ENCODE measurements around the gene U2AF2. TPM values are rescaled to one million over a fixed set of nuclear protein-coding genes. Genes with fewer than 3 reads are reported as not detected.

U2AF2 gene
- polyA plus RNA-seq, result 100 to 1,000 TPM; 110 to 120 TPM

GRCh38 chr19:55654868-55655647 lies at the start of gene U2AF2:
Gene U2AF2, plus strand, starts transcription at chr19:55655035. Its CDS starts 70 bp downstream, at chr19:55655105.
- Histone ChIP-seq H3K4me1 (ENCODE audit: control insufficient read depth in 2 of 2, insufficient read depth in 2 of 2, low read length in 1 of 2) (peaks cover 9 to 19% of the 10 kb centered on the region in 2 donors), H3K9me3 (ENCODE audit: control insufficient read depth in 2 of 2, insufficient read depth in 1 of 2, low read depth in 1 of 2, low read length in 1 of 2) (no peaks in the 10 kb centered on the region), H3K4me3 (ENCODE audit: low read depth in 1 of 2, low read length in 2 of 2) (peak within 1 kb of the TSS; percentile 85 to 90), H3K27ac (ENCODE audit: low read depth in 2 of 2, low read length in 1 of 2) (peak within 1 kb of the TSS; percentile 98 to 99), H3K27me3 (ENCODE audit: control insufficient read depth in 1 of 2, insufficient read depth in 2 of 2, low read length in 2 of 2) (no peaks in the 10 kb centered on the region), H3K36me3 (ENCODE audit: control insufficient read depth in 2 of 2, insufficient read depth in 2 of 2, low read length in 1 of 2) (peaks cover 0 to 8% of the 10 kb centered on the region in 2 donors)
- WGBS, 2 donors, result 0 to 1% methylated on average over 75 to 95 of the region's 95 CpGs

GRCh38 chr19:55605207-55605636 lies 49.6 kb upstream of the U2AF2 start:
- H3K27ac ChIP-seq (ENCODE audit: low read depth in 2 of 2, low read length in 1 of 2), result peak overlapping the region; percentile 90 to 96
- peaks cover 0 to 9% of the 10 kb centered on the region in 2 donors for H3K4me1 ChIP-seq (ENCODE audit: control insufficient read depth in 2 of 2, insufficient read depth in 2 of 2, low read length in 1 of 2)
- no peaks in the 10 kb centered on the region for H3K27me3 ChIP-seq (ENCODE audit: control insufficient read depth in 1 of 2, insufficient read depth in 2 of 2, low read length in 2 of 2)
- peaks cover 0 to 10% of the 10 kb centered on the region in 2 donors for H3K36me3 ChIP-seq (ENCODE audit: control insufficient read depth in 2 of 2, insufficient read depth in 2 of 2, low read length in 1 of 2)
- WGBS, 2 donors, result 0% methylated on average over 35 to 43 of the region's 43 CpGs
- peak overlapping the region; percentile 69 to 75 for H3K4me3 ChIP-seq (ENCODE audit: low read depth in 1 of 2, low read length in 2 of 2)
- no peaks in the 10 kb centered on the region for H3K9me3 ChIP-seq (ENCODE audit: control insufficient read depth in 2 of 2, insufficient read depth in 1 of 2, low read depth in 1 of 2, low read length in 1 of 2)

GRCh38 chr19:55605637-55606470 lies 49.0 kb upstream of the U2AF2 start, which contains the start of gene ZNF865:
Gene ZNF865, plus strand, starts transcription at chr19:55605647. Its CDS starts 7,972 bp downstream, at chr19:55613619.
- Histone ChIP-seq H3K36me3 (ENCODE audit: control insufficient read depth in 2 of 2, insufficient read depth in 2 of 2, low read length in 1 of 2) (peaks cover 0 to 10% of the 10 kb centered on the region in 2 donors), H3K27ac (ENCODE audit: low read depth in 2 of 2, low read length in 1 of 2) (peak within 1 kb of the TSS; percentile 90 to 96), H3K4me1 (ENCODE audit: control insufficient read depth in 2 of 2, insufficient read depth in 2 of 2, low read length in 1 of 2) (peaks cover 0 to 9% of the 10 kb centered on the region in 2 donors), H3K9me3 (ENCODE audit: control insufficient read depth in 2 of 2, insufficient read depth in 1 of 2, low read depth in 1 of 2, low read length in 1 of 2) (no peaks in the 10 kb centered on the region), H3K27me3 (ENCODE audit: control insufficient read depth in 1 of 2, insufficient read depth in 2 of 2, low read length in 2 of 2) (no peaks in the 10 kb centered on the region), H3K4me3 (ENCODE audit: low read depth in 1 of 2, low read length in 2 of 2) (peak within 1 kb of the TSS; percentile 69 to 75)
- WGBS, 2 donors, result 1% methylated on average over 23 to 44 of the region's 44 CpGs

GRCh38 chr19:55606471-55606787 lies 48.4 kb upstream of the U2AF2 start:
- Histone ChIP-seq H3K4me1 (ENCODE audit: control insufficient read depth in 2 of 2, insufficient read depth in 2 of 2, low read length in 1 of 2) (peaks cover under 1 to 7% of the 10 kb centered on the region in 2 donors), H3K27me3 (ENCODE audit: control insufficient read depth in 1 of 2, insufficient read depth in 2 of 2, low read length in 2 of 2) (no peaks in the 10 kb centered on the region), H3K9me3 (ENCODE audit: control insufficient read depth in 2 of 2, insufficient read depth in 1 of 2, low read depth in 1 of 2, low read length in 1 of 2) (no peaks in the 10 kb centered on the region), H3K27ac (ENCODE audit: low read depth in 2 of 2, low read length in 1 of 2) (peak overlapping the region; percentile 36 to 96), H3K4me3 (ENCODE audit: low read depth in 1 of 2, low read length in 2 of 2) (peak overlapping the region; percentile 69 to 75), H3K36me3 (ENCODE audit: control insufficient read depth in 2 of 2, insufficient read depth in 2 of 2, low read length in 1 of 2) (peaks cover 0 to 10% of the 10 kb centered on the region in 2 donors)
- 19 to 22% methylated on average over 12 of the region's 12 CpGs for WGBS, 2 donors

GRCh38 chr19:55606817-55607216 lies 48.0 kb upstream of the U2AF2 start:
- peaks cover 0 to 10% of the 10 kb centered on the region in 2 donors for H3K36me3 ChIP-seq (ENCODE audit: control insufficient read depth in 2 of 2, insufficient read depth in 2 of 2, low read length in 1 of 2)
- peak overlapping the region in 1 of 2 donors; percentile 69 for H3K4me3 ChIP-seq (ENCODE audit: low read depth in 1 of 2, low read length in 2 of 2)
- peak overlapping the region; percentile 36 to 96 for H3K27ac ChIP-seq (ENCODE audit: low read depth in 2 of 2, low read length in 1 of 2)
- H3K4me1 ChIP-seq (ENCODE audit: control insufficient read depth in 2 of 2, insufficient read depth in 2 of 2, low read length in 1 of 2), result peaks cover 3 to 7% of the 10 kb centered on the region in 2 donors
- no peaks in the 10 kb centered on the region for H3K27me3 ChIP-seq (ENCODE audit: control insufficient read depth in 1 of 2, insufficient read depth in 2 of 2, low read length in 2 of 2)
- 68 to 71% methylated on average over 9 of the region's 9 CpGs for WGBS, 2 donors
- H3K9me3 ChIP-seq (ENCODE audit: control insufficient read depth in 2 of 2, insufficient read depth in 1 of 2, low read depth in 1 of 2, low read length in 1 of 2), result no peaks in the 10 kb centered on the region

GRCh38 chr19:55609326-55609725 lies 45.5 kb upstream of the U2AF2 start:
- H3K27ac ChIP-seq (ENCODE audit: low read depth in 2 of 2, low read length in 1 of 2), result no peak overlapping the region
- WGBS, 2 donors, result 93% methylated on average over 5 of the region's 5 CpGs
- H3K4me3 ChIP-seq (ENCODE audit: low read depth in 1 of 2, low read length in 2 of 2), result no peak overlapping the region
- no peaks in the 10 kb centered on the region for H3K9me3 ChIP-seq (ENCODE audit: control insufficient read depth in 2 of 2, insufficient read depth in 1 of 2, low read depth in 1 of 2, low read length in 1 of 2)
- peaks cover 3 to 7% of the 10 kb centered on the region in 2 donors for H3K4me1 ChIP-seq (ENCODE audit: control insufficient read depth in 2 of 2, insufficient read depth in 2 of 2, low read length in 1 of 2)
- H3K36me3 ChIP-seq (ENCODE audit: control insufficient read depth in 2 of 2, insufficient read depth in 2 of 2, low read length in 1 of 2), result peaks cover 0 to 3% of the 10 kb centered on the region in 2 donors
- no peaks in the 10 kb centered on the region for H3K27me3 ChIP-seq (ENCODE audit: control insufficient read depth in 1 of 2, insufficient read depth in 2 of 2, low read length in 2 of 2)

- Histone ChIP-seq H3K36me3 (ENCODE audit: control insufficient read depth in 2 of 2, insufficient read depth in 2 of 2, low read length in 1 of 2) (peaks cover 0 to 19% of the 10 kb centered on the region in 2 donors), H3K27ac (ENCODE audit: low read depth in 2 of 2, low read length in 1 of 2) (no peak overlapping the region)
- WGBS, 2 donors, result 74 to 75% methylated on average over 15 of the region's 15 CpGs
Observed at GRCh38 chr19:55611300-55611982, 43.4 kb upstream of the U2AF2 start.

GRCh38 chr19:55611983-55612645 lies 42.7 kb upstream of the U2AF2 start:
- peaks cover 0 to 24% of the 10 kb centered on the region in 2 donors for H3K36me3 ChIP-seq (ENCODE audit: control insufficient read depth in 2 of 2, insufficient read depth in 2 of 2, low read length in 1 of 2)
- H3K4me1 ChIP-seq (ENCODE audit: control insufficient read depth in 2 of 2, insufficient read depth in 2 of 2, low read length in 1 of 2), result peaks cover 0 to 3% of the 10 kb centered on the region in 2 donors
- no peak overlapping the region for H3K4me3 ChIP-seq (ENCODE audit: low read depth in 1 of 2, low read length in 2 of 2)
- WGBS, 2 donors, result 78 to 84% methylated on average over 3 of the region's 3 CpGs
- no peaks in the 10 kb centered on the region for H3K9me3 ChIP-seq (ENCODE audit: control insufficient read depth in 2 of 2, insufficient read depth in 1 of 2, low read depth in 1 of 2, low read length in 1 of 2)
- no peaks in the 10 kb centered on the region for H3K27me3 ChIP-seq (ENCODE audit: control insufficient read depth in 1 of 2, insufficient read depth in 2 of 2, low read length in 2 of 2)
- no peak overlapping the region for H3K27ac ChIP-seq (ENCODE audit: low read depth in 2 of 2, low read length in 1 of 2)

More at GRCh38 chr19:55611300-55611982, 43.4 kb upstream of the U2AF2 start:
- no peaks in the 10 kb centered on the region for H3K9me3 ChIP-seq (ENCODE audit: control insufficient read depth in 2 of 2, insufficient read depth in 1 of 2, low read depth in 1 of 2, low read length in 1 of 2)
- H3K4me3 ChIP-seq (ENCODE audit: low read depth in 1 of 2, low read length in 2 of 2), result no peak overlapping the region
- H3K27me3 ChIP-seq (ENCODE audit: control insufficient read depth in 1 of 2, insufficient read depth in 2 of 2, low read length in 2 of 2), result no peaks in the 10 kb centered on the region
- H3K4me1 ChIP-seq (ENCODE audit: control insufficient read depth in 2 of 2, insufficient read depth in 2 of 2, low read length in 1 of 2), result peaks cover 1 to 3% of the 10 kb centered on the region in 2 donors
